KOPT-K1 (cell line): ENCODE measurements around the gene SLC12A4.
"Not testable (repeated sequence)": the region's sequence is repeated elsewhere in the genome, so short reads cannot be mapped to it uniquely, and the experiment has no call there.

Experiments
- H3K27ac ChIP-seq: fragments of 200-600 bp; sonication (generic); 2 replicates; pipeline ENCODE4 v1.5.1; 2016; ENCODE audit warnings: antibody characterized with exemption, mild to moderate bottlenecking, low read depth, low read length; ENCODE audit not compliant: poor library complexity, severe bottlenecking
- H3K36me3 ChIP-seq: fragments of 200-600 bp; sonication (generic); 2 replicates; pipeline ENCODE4 v1.5.1; 2017; ENCODE audit warnings: antibody characterized with exemption, mild to moderate bottlenecking, low read length, moderate library complexity; ENCODE audit not compliant: insufficient read depth
- H3K9me3 ChIP-seq: fragments of 200-600 bp; sonication (generic); 2 replicates; pipeline ENCODE4 v1.5.1; 2017; ENCODE audit warnings: antibody characterized with exemption, low read length, mild to moderate bottlenecking; ENCODE audit not compliant: insufficient read depth, poor library complexity, severe bottlenecking

The SLC12A4 gene

DNA sequence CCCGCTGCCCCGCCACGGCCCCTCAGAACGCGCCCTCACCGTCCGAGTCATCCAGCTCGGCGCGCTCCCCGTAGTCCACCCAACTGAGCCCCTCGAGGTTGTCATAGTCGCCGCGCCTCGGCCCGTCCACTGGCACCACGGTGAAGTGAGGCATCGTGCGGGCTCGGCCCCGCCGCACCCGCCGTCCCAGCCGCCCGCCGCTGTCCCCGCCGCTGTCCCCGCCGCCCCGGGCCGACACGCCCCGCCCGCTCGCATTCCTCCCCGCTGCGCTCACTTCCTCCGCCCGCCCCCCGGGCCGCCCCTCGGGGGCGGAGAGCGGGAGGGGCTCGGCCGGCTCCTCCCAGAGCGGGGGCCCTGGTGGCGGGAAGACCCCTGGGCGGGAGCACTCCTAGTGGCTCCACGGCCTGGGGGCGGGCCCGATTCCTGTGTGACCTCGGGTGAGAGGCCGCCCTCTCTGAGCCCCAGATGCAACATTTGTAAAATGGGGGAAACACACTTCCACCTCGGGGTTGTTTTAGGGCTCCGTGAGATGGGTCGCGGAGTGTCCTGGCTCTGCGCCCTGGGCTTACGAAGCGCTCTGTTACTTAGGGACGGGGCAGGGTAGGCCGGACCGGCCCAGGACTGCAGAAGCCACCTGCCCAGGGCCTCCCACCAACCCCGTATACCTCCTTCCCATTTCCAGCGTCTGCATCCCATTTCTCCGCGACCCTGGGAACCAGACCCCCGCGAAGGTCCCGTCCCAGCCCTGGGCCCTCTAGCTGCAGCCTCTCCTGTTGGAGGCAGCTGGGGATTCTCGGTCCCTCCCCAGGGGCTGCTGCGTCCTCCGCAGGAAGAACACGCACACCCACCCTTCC, at the start of gene SLC12A4:
SLC12A4 (minus strand) TSS at position 238 of the 854 bp plus-strand sequence; CDS start at position 154, 84 bp downstream.
- Histone ChIP-seq H3K36me3 (no peaks in the 10 kb centered on the region), H3K27ac (peak within 1 kb of the TSS; percentile 67), H3K9me3 (no peaks in the 10 kb centered on the region)

- Histone ChIP-seq H3K27ac (no peak within 1 kb of the TSS), H3K36me3 (peaks cover 4% of the 10 kb centered on the region; the same call in 1 of the 2 replicates), H3K9me3 (no peaks in the 10 kb centered on the region)
Observed at GRCh38 chr16:68015681-68016080, 47.2 kb upstream of the SLC12A4 start, which contains the start of gene DPEP2NB. Gene DPEP2NB, minus strand, starts transcription at chr16:68015911. Its CDS starts 141 bp downstream, at chr16:68015770.

DNA sequence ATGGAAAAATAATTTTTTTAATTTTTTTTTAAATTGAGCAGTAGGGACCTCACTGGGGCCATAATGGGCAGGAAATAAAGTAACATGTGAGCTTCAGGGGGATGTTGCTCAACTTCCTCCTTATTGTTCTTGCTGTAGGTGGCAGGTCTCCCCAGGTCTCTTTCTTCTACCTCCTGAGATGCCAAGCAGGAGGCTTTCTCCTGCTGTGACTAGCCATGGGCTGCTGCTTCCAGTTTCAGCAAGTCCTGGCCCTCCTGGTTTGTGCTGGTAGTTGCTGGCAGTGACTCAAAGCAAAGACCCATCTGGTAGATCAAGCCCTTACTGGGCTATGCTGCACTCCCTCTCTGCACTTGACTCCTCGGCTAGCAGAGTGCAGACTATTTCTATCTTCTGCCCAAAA, 45.0 kb upstream of the SLC12A4 start:
- H3K27ac ChIP-seq: no peak overlapping the region
- H3K9me3 ChIP-seq: no peaks in the 10 kb centered on the region
- no peaks in the 10 kb centered on the region for H3K36me3 ChIP-seq

DNA sequence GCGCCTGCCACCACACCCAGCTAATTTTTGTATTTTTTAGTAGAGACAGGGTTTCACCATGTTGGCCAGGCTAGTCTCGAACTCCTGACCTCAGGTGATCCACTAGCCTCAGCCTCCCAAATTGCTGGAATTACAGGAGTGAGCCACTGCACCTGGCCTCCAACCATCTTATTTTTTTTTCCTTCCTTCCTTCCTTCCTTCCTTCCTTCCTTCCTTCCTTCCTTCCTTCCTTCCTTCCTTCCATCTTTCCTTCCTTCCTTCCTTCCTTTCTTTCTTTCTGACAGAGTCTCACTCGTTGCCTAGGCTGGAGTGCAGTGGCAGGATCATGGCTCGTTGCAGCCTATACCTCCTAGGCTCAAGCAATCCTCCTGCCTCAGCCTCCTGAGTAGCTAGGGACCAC, 41.4 kb upstream of the SLC12A4 start:
- not testable (repeated sequence) for H3K9me3 ChIP-seq

GRCh38 chr16:68009157-68009735, 40.8 kb upstream of the SLC12A4 start:
- Histone ChIP-seq H3K27ac (no peak overlapping the region), H3K9me3 (no peaks in the 10 kb centered on the region), H3K36me3 (no peaks in the 10 kb centered on the region)

More for the DNA sequence above, 41.4 kb upstream of the SLC12A4 start:
- not testable (repeated sequence) for H3K27ac ChIP-seq, H3K36me3 ChIP-seq

- Histone ChIP-seq H3K27ac (no peak overlapping the region), H3K36me3 (no peaks in the 10 kb centered on the region), H3K9me3 (no peaks in the 10 kb centered on the region)
Observed at GRCh38 chr16:68005786-68006286, 37.4 kb upstream of the SLC12A4 start.

DNA sequence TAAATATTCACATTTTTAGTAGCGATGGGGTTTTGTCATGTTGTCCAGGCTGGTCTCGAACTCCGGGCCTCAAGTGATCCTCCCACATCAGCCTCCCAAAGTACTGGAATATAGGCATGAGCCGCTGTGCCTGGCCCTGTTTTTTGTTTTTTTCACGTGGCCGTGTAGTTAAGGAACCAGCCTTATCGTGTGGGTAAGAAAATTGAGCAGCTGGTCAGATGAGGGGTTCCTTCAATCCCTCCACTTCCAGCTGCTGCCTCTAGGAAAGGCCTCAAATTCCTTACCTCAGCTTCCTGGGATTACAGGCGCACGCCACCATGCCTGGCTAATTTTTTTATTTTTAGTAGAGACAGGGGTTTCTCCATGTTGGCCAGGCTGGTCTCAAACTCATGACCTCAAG, 36.8 kb upstream of the SLC12A4 start:
- Histone ChIP-seq H3K9me3 (no peaks in the 10 kb centered on the region), H3K27ac (no peak overlapping the region), H3K36me3 (no peaks in the 10 kb centered on the region)

DNA sequence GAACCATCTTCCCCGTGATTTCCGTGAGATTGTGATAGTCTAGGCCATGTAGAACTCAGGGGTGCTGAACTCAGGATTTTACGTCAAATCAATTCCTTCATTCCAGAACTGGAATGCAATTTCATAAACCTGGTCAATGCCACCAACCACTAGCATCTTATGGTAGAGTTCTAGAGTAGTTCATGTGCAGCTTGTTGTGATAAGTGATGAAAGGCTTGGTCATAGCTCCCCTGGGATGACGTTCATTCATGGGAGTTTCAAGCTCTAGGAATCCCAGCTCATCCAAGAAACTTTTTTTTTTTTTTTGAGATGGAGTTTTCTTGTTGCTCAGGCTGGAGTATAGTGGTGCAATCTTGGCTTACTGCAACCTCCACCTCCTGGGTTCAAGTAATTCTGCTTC, 34.6 kb upstream of the SLC12A4 start:
- Histone ChIP-seq H3K27ac (no peak overlapping the region), H3K36me3 (no peaks in the 10 kb centered on the region)

GRCh38 chr16:68000450-68000849, 32.0 kb upstream of the SLC12A4 start:
- no peak overlapping the region for H3K27ac ChIP-seq

More for the DNA sequence above, 34.6 kb upstream of the SLC12A4 start:
- peaks cover 3% of the 10 kb centered on the region for H3K9me3 ChIP-seq

DNA sequence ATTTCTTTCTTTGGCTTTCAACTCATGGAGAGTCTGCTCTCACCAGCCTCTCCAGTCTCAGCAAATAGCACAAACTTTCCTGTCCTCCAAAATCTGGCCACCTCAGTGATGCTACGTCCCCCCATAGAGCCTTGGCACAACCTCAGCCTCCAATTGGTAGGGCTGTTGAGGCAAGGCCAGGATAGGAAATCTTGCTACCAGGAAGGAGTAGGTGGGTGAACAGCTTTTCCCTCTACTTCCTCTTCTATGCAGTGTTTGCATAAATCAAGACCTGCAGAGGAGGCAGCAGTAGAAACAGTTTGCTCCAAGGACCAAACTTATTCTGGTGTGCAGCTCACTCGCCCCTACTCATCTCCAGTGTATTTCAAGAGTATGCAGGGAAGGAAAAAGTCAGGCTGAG, 31.5 kb upstream of the SLC12A4 start:
- Histone ChIP-seq H3K9me3 (peaks cover 3% of the 10 kb centered on the region), H3K27ac (peak overlapping the region; percentile 53), H3K36me3 (no peaks in the 10 kb centered on the region)

More at GRCh38 chr16:68000450-68000849, 32.0 kb upstream of the SLC12A4 start:
- Histone ChIP-seq H3K9me3 (peaks cover 3% of the 10 kb centered on the region), H3K36me3 (no peaks in the 10 kb centered on the region)

DNA sequence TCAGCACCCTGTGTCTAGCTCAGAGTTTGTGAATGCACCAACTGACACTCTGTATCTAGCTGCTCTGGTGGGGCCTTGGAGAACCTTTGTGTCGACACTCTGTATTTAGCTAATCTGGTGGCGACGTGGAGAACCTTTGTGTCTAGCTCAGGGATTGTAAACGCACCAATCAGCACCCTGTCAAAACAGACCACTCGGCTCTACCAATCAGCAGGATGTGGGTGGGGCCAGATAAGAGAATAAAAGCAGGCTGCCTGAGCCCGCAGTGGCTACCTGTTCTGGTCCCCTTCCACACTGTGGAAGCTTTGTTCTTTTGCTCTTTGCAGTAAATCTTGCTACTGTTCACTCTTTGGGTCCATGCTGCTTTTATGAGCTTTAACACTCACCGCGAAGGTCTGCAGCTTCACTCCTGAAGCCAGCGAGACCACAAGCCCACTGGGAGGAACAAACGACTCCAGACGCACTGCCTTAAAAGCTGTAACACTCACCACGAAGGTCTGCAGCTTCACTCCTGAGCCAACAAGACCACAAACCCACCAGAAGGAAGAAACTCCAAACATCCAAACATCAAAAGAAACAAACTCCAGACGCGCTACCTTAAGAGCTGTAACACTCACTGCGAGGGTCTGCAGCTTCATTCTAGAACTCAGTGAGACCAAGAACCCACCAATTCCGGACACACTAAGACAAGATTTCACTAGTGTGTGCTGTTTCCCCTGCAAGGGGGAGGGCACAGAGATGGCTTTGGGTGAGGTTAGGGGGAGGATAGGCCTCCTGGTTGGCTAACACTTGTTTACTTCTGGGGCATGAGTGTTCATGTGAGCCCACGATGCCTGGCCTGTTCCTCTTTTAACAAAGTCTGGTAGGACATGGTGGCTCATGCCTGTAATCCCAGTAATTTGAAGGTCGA, 30.6 kb upstream of the SLC12A4 start, which contains the start of gene DPEP2:
DPEP2 (minus strand) TSS at position 706 of the 910 bp plus-strand sequence. CDS start 6,272 bp downstream, outside the sequence.
- H3K36me3 ChIP-seq, H3K9me3 ChIP-seq: not testable (repeated sequence)

GRCh38 chr16:67998231-67998778, 29.9 kb upstream of the SLC12A4 start:
- not testable (repeated sequence) for H3K36me3 ChIP-seq, H3K9me3 ChIP-seq
- H3K27ac ChIP-seq: peak overlapping the region; percentile 53

More for the DNA sequence above, 30.6 kb upstream of the SLC12A4 start, which contains the start of gene DPEP2:
- peak within 1 kb of the TSS; percentile 53 for H3K27ac ChIP-seq

- Histone ChIP-seq H3K36me3 (no peaks in the 10 kb centered on the region), H3K9me3 (peaks cover 3% of the 10 kb centered on the region), H3K27ac (no peak overlapping the region)
Observed at GRCh38 chr16:67996666-67997065, 28.2 kb upstream of the SLC12A4 start.

DNA sequence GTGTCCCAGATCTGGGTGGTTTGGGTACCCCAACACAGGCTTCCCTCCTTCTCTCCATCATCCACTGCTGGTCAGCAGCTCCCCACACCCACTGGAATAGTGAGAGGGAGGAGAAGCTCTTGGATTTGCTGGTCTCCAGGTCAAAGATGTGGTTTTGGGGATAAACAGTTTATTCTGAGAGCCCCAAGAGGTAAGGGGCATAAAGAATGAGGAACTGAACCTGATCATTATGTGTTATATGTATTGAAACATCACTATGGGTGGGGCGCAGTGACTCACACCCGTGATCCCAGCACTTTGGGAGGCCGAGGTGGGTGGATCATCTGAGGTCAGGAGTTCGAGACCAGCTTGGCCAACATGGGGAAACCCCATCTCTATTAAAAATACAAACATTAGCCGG, 27.0 kb upstream of the SLC12A4 start:
- H3K9me3 ChIP-seq: peaks cover 3% of the 10 kb centered on the region
- no peaks in the 10 kb centered on the region for H3K36me3 ChIP-seq
- H3K27ac ChIP-seq: no peak overlapping the region
